ENCODE results near the gene TOX2. TPM values are rescaled to one million over a fixed set of nuclear protein-coding genes. Genes with fewer than 3 reads are reported as not detected.

Gene TOX2
- total and polyA plus RNA-seq, 2 of the 8 experiments (the other 6 are each of a cell fraction or from before 2014, with no cell fraction given) = 1.8 to 3.4 TPM

DNA sequence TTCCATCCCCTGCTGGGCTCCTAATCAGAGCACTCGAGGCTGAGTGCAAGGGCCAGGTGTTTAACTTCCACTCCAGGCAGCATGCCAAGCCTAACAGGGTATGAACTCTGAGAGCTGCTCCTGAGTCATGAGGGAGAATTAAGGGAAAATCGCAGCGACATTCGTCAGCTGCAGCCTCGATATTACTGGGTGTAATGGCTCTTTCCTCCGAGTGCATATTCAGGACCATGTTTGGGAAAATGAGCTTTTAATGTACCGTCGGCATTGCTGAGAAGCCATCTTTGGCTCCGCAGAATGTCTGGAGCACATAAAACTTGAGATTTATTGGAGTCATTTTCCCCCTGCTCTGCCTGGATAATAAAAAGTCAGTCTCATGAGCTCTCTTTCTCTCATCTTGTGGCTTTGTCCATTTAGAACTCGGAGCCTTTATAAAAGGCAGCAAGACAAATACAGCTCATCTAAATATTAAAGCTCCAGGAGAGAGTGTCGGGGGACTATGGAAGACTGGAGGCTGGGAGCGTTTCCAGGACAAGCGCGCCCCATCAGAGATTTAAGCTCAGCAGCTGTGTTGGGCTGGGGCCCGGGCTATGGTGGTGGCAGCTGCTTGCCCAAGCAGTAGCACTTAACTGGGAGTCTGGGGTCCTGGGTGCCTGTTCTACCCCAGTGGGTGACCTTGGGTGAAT lies 103.7 kb downstream of the TOX2 start:
- Histone ChIP-seq H2BK12ac (ENCODE audit: low read depth, low read length) (no peak overlapping the region), H2BK15ac (ENCODE audit: low read length) (no peak overlapping the region), H3K9me3 (ENCODE audit: insufficient read depth in 2 of 2, low read depth in 1 of 2, low read length in 1 of 2) (no peaks in the 10 kb centered on the region), H3K14ac (ENCODE audit: insufficient read length) (no peak overlapping the region), H3K9ac (replicated peaks in 1 of 4; ENCODE audit: extremely low read depth in 1 of 4, low read depth in 3 of 4, low read length in 3 of 4) (no peak overlapping the region), H2AK5ac (ENCODE audit: low read depth, low read length) (no peak overlapping the region), H3K4me2 (ENCODE audit: insufficient read depth in 1 of 2, low read depth in 2 of 2, low read length in 2 of 2) (no peak overlapping the region), H2BK120ac (replicated peaks; ENCODE audit: low read depth, low read length) (no peak overlapping the region), H3K4me1 (replicated peaks in 1 of 4; ENCODE audit: control insufficient read depth in 3 of 4, insufficient read depth in 4 of 4, low read length in 3 of 4) (peaks cover 0 to 11% (median 3%) of the 10 kb centered on the region in 4 experiments; a peak in 2 of 7 replicates), H3K18ac (ENCODE audit: extremely low read depth, low read length) (no peak overlapping the region), H3K36me3 (ENCODE audit: control insufficient read depth in 2 of 4, insufficient read depth in 4 of 4, low read length in 3 of 4) (no peaks in the 10 kb centered on the region), H3K23me2 (ENCODE audit: low read depth, low read length) (no peaks in the 10 kb centered on the region), H3K4me3 (ENCODE audit: extremely low read depth in 1 of 4, insufficient read depth in 2 of 4, low read depth in 3 of 4, low read length in 4 of 4) (no peak overlapping the region), H4K20me1 (replicated peaks in 1 of 2; ENCODE audit: control insufficient read depth in 1 of 2, insufficient read depth in 2 of 2, low read length in 2 of 2) (no peaks in the 10 kb centered on the region), H4K91ac (replicated peaks; ENCODE audit: insufficient read length, low read length) (no peak overlapping the region), H3K4ac (replicated peaks; ENCODE audit: insufficient read length, low read depth, low read length) (no peak overlapping the region), H3K56ac (replicated peaks; ENCODE audit: insufficient read length, low read depth, low read length) (no peak overlapping the region), H2BK5ac (ENCODE audit: low read depth, low read length) (no peak overlapping the region), H4K8ac (ENCODE audit: extremely low read depth, insufficient read depth, low read length) (no peak overlapping the region), H3K79me1 (ENCODE audit: low read depth, low read length) (no peaks in the 10 kb centered on the region), H3K27me3 (replicated peaks in 1 of 4; ENCODE audit: control insufficient read depth in 3 of 4, extremely low read depth in 1 of 4, insufficient read depth in 3 of 4, low read length in 3 of 4) (no peaks in the 10 kb centered on the region), H2BK20ac (ENCODE audit: low read length) (no peak overlapping the region), H2AFZ (ENCODE audit: low read length) (no peak overlapping the region), H3K79me2 (ENCODE audit: control insufficient read depth in 1 of 2, insufficient read depth in 2 of 2, low read length in 2 of 2) (no peaks in the 10 kb centered on the region), H3K23ac (ENCODE audit: insufficient read length) (no peak overlapping the region), H4K5ac (ENCODE audit: insufficient read length, low read depth, low read length) (no peak overlapping the region), H3K27ac (ENCODE audit: low read depth, low read length) (no peak overlapping the region)
- POLR2A ChIA-PET (ENCODE audit: partially characterized antibody) = no interaction called here
- CTCF ChIA-PET (ENCODE audit: partially characterized antibody) = interaction anchor here (0.6 to 2.1 kb wide), 5 partner anchors 9 to 429 kb away, joined by 3 to 7 read pairs (median 5); no protein-coding TSS in a partner anchor
- no peak for DNase-seq (ENCODE audit: low read depth in 1 of 2, low spot score in 2 of 2)
- no peak for FAIRE-seq
- WGBS, 2 experiments (ENCODE audit: extremely low coverage in 1 of 2, insufficient coverage in 1 of 2, insufficient read length in 1 of 2, insufficient replicate concordance in 2 of 2, low coverage in 1 of 2, low lambda C conversion rate in 2 of 2, missing lambda C conversion rate in 1 of 2) = 91% methylated on average over 15 of the region's 15 CpGs; no CpG with 5 or more reads in 1 of the 2 experiments
- TF ChIP-seq SP4 (IDR thresholded peaks at IDR 0.05; ENCODE audit: low read length) = no peak
- TF ChIP-seq SP2 (IDR thresholded peaks at IDR 0.05; ENCODE audit: low read length) = no peak
- TF ChIP-seq CHD1 (IDR thresholded peaks at IDR 0.05; ENCODE audit: low read depth, low read length) = no peak
- no peak for TF ChIP-seq CTBP2 (IDR thresholded peaks at IDR 0.05; ENCODE audit: borderline replicate concordance, insufficient read depth, insufficient read length, low read length)
- no peak for TF ChIP-seq E2F6 (IDR thresholded peaks at IDR 0.05)
- no peak for TF ChIP-seq RNF2 (IDR thresholded peaks at IDR 0.05; ENCODE audit: borderline replicate concordance, low read depth, low read length, missing control alignments, poor library complexity, severe bottlenecking)
- TF ChIP-seq TBP (IDR thresholded peaks at IDR 0.05; ENCODE audit: low read depth, low read length) = no peak
- TF ChIP-seq CREB1 (IDR thresholded peaks at IDR 0.05) = no peak
- no peak for TF ChIP-seq JUN (IDR thresholded peaks at IDR 0.05; ENCODE audit: low read depth, low read length)
- no peak for TF ChIP-seq RBBP5 (IDR thresholded peaks at IDR 0.05; ENCODE audit: borderline replicate concordance, low read depth, low read length)
- no peak for TF ChIP-seq ZNF274 (IDR thresholded peaks at IDR 0.05; ENCODE audit: borderline replicate concordance, extremely low read depth, low read length)

All from H1 (cell line).